Uterus (tissue), 2 donors: Measurements from ENCODE around the gene PEX10.

Experiments
- POLR2A ChIP-seq, 2 donors: fragments of 450-650 bp; IDR thresholded peaks; one replicate each; pipeline ENCODE4 v1.6.1; 2016; ENCODE audit warnings: antibody characterized with exemption in 2 of 2, mild to moderate bottlenecking in 1 of 2, moderate library complexity in 1 of 2
- TF ChIP-seq, protein P1 (sequence below), 4 experiments: fragments of 200-600 bp in 2 of 4; fragments of 450-650 bp in 2 of 4; sonication (generic) in 2 of 4; IDR thresholded peaks; one replicate each; pipeline ENCODE4 v1.5.1; 2016 to 2019; ENCODE audit warnings: antibody characterized with exemption in 4 of 4, mild to moderate bottlenecking in 2 of 4, moderate library complexity in 1 of 4

DNA sequence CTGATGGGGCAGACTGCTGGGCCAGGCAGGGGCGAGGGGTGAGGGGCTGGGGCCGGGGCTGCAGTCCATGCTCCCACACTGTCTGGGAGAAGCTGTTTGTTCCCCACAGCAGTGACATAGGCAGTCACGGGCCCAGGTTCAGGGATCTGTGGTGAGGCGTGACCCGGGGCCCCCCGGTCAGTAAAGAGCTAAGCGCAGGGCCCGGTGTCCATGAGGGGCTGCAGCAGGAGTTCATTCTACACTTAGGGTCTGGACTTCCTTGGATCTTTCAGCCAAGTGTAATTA, 4.4 kb downstream of the PEX10 start:
- TF ChIP-seq, protein P1, sequence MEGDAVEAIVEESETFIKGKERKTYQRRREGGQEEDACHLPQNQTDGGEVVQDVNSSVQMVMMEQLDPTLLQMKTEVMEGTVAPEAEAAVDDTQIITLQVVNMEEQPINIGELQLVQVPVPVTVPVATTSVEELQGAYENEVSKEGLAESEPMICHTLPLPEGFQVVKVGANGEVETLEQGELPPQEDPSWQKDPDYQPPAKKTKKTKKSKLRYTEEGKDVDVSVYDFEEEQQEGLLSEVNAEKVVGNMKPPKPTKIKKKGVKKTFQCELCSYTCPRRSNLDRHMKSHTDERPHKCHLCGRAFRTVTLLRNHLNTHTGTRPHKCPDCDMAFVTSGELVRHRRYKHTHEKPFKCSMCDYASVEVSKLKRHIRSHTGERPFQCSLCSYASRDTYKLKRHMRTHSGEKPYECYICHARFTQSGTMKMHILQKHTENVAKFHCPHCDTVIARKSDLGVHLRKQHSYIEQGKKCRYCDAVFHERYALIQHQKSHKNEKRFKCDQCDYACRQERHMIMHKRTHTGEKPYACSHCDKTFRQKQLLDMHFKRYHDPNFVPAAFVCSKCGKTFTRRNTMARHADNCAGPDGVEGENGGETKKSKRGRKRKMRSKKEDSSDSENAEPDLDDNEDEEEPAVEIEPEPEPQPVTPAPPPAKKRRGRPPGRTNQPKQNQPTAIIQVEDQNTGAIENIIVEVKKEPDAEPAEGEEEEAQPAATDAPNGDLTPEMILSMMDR (IDR thresholded peaks at IDR 0.05), result no peak
- TF ChIP-seq POLR2A (IDR thresholded peaks at IDR 0.05), result no peak
